ENCODE measurements around the gene PER1. TPM values are rescaled to one million over a fixed set of nuclear protein-coding genes. Genes with fewer than 3 reads are reported as not detected.

PER1 gene, protein sequence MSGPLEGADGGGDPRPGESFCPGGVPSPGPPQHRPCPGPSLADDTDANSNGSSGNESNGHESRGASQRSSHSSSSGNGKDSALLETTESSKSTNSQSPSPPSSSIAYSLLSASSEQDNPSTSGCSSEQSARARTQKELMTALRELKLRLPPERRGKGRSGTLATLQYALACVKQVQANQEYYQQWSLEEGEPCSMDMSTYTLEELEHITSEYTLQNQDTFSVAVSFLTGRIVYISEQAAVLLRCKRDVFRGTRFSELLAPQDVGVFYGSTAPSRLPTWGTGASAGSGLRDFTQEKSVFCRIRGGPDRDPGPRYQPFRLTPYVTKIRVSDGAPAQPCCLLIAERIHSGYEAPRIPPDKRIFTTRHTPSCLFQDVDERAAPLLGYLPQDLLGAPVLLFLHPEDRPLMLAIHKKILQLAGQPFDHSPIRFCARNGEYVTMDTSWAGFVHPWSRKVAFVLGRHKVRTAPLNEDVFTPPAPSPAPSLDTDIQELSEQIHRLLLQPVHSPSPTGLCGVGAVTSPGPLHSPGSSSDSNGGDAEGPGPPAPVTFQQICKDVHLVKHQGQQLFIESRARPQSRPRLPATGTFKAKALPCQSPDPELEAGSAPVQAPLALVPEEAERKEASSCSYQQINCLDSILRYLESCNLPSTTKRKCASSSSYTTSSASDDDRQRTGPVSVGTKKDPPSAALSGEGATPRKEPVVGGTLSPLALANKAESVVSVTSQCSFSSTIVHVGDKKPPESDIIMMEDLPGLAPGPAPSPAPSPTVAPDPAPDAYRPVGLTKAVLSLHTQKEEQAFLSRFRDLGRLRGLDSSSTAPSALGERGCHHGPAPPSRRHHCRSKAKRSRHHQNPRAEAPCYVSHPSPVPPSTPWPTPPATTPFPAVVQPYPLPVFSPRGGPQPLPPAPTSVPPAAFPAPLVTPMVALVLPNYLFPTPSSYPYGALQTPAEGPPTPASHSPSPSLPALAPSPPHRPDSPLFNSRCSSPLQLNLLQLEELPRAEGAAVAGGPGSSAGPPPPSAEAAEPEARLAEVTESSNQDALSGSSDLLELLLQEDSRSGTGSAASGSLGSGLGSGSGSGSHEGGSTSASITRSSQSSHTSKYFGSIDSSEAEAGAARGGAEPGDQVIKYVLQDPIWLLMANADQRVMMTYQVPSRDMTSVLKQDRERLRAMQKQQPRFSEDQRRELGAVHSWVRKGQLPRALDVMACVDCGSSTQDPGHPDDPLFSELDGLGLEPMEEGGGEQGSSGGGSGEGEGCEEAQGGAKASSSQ (N-terminal part only)
- total RNA-seq (2022; extraction: Qiagen RNA extraction; ENCODE audit: low read depth) = 4.0 to 6.3 TPM (median 4.6 TPM) in 5 replicates

DNA sequence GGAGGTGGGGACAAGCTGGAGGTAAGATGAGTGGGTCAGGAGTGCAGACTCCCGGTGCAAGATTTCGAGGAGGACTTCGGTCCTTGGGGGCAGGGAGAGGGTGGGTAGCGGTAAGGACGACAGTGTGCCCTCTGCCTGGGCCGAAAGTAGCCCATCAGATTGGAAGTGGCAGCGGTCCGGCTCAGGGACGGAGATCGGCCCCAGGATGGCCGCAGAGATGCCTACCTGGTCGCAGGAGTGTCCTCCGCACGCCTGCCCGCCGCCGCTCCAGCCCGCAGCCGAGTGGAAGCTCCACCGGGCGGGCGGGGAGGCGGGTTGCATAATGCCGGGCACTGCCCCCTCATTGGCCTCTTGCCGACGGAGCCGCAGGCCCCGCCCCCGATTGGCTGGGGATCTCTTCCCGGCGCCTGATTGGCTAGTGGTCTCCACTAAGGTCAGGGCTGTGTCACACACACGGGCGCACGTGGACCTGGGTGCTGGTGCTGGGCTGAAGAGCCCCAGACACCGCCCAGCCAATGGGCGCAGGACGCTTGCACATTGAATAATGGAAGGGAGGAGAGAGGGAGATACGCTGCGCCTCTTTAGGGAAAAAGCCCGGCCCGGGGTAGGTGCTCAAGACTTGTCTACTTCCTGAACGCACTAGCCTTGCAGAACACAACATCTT, at the start of gene PER1:
PER1 (minus strand) TSS at position 293 of the 664 bp plus-strand sequence. CDS start 1,698 bp downstream, outside the sequence.

DNA sequence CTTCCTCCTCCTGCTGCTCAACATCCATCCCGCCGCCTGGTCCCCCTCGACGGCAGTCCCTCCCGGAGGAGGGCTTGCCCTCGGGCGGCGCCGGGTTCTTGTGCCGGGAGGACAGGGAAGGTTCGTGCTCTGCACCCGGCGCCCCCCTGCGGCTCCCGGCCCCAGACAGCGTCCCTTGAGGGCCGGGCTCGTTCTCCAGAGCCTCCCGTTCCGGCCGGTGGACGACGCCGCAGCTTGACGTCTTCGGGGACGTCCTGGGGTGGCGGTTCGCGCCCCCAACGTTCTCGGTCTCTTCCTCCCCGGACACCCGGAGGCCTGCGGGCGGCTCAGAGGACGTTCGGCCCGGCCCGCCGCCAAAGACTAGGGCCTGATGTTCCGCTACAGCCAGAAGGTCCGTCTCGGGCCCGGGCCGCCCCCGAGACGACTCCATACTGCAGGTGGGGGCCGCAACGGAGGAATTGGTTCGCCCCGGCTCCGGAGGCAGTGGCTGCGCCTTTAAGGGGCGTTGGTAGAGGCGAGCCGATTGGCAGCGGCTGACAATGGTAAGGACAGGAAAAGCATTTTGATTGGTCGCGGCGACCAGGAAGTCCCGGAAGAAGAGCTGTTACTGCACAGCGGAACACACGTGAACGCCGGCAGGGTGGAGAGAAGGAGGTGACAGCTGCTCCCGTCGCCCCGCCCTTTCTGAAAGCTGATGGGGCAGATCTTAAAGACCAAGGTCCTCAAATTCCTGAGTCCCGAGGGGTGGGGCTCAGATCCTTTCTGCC, 37.7 kb upstream of the PER1 start, which contains the start of gene BORCS6:
BORCS6 (minus strand) TSS at position 470 of the 767 bp plus-strand sequence; CDS start at position 430, 40 bp downstream.

DNA sequence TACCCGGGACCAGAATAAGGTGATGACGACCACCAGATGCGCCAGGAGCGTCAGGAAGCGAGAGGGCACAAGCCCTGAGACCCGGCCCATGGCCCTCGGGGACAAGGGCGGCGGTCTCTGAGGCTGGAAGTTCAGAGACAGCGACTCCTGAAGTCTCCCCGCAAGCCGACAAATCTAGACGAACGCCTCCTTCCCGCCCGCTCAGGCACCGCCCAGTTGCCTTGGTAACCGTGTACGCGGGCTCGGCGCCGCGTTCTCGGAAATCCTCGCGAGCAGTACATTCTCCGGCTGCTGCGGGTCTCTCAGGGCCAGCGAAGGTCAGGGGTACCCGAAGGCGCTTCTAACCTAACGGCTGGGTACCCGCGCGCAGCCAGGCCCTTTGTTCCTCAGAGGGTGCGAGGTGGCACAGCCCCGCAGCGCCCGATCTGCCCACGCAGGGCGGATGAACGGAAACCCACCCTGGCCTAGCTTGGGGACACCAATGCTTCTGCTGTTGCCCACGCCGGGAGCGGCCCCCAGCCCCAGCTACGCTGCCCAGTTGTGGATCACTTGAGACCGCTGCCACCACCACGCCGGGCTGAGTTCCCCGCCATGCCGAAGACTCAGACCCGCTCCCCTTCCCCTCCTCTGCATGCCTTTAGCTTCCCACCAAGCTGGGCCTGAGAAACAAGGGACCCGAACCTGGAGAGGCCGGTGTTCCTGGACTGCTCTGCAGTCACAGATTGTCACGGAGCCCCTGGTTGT, 24.2 kb upstream of the PER1 start, which contains the start of gene TMEM107:
TMEM107 (minus strand) TSS at position 184 of the 744 bp plus-strand sequence; CDS start at position 90, 94 bp downstream.

DNA sequence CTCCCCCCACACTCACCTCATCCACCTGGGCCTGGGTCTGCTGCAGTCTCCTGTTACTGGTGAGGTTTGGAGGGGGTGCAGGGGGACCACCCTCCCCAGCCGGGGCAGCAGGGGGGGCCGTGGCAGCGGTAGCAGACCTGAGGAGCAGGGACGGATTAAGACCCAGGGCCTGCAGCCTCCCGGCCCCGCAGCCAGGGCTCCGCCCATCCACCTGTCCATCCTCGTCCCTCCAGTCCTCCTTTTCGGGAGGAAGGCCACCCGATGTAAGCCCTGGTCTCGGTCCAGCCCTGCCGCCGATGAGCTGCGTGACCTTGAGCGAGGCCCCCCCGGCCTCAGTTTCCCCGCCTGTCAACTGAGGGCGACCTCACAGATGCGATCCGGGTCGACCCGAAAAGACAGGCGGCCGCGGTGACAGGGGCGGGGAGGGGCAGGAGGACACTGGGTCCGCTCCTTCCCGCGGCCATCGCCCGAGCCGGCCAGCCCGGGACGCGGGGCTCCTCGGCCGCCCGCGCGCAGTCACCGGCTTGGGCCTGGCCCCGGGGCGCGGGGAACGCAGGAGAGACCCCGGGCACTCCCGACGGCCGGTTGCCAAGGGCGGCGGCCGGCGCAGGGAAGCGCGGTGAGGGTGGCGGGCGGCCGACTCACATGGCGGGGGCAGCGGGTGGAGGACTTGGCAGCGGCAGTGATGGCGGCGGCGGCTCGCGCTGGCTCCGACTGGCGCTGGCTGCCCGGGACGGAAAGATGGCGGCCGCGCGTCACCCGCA, 10.2 kb upstream of the PER1 start, which contains the start of gene VAMP2:
VAMP2 (minus strand) TSS at position 716 of the 764 bp plus-strand sequence; CDS start at position 647, 69 bp downstream.

DNA sequence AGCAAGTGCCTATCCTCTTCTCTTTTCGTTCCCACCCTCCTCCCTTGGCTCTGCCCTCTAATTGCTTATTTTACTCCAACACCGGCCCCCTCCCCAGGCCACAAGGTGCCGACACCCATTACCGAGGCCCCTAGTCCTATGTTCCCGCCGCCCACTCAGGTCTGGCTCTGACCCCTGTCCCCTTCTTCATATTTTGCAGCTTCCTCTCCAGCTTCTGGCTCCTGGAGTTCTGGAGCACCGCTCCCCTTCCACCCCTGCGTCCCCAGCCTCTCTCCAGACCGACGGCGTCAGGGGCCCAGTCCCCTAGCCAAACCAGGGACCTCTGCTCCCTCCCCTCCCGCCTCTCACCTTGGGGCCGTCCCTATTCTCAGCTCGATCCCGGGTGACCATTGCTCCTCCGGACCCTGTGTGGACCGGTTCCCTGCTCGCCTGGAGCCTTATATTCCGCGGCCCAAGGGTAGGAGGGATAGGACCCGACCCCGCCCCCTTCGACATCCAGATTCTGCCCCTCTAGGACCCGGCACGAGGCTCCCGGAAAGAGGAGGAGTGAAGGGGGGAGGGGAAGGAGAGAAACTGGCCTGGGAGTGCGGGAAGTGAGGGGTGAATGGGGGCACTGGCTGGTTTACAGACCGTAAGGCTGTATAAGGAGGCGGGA, 28.4 kb downstream of the PER1 start, which contains the start of gene HES7:
HES7 (minus strand) TSS at position 412 of the 655 bp plus-strand sequence; CDS start at position 390, 22 bp downstream.

DNA sequence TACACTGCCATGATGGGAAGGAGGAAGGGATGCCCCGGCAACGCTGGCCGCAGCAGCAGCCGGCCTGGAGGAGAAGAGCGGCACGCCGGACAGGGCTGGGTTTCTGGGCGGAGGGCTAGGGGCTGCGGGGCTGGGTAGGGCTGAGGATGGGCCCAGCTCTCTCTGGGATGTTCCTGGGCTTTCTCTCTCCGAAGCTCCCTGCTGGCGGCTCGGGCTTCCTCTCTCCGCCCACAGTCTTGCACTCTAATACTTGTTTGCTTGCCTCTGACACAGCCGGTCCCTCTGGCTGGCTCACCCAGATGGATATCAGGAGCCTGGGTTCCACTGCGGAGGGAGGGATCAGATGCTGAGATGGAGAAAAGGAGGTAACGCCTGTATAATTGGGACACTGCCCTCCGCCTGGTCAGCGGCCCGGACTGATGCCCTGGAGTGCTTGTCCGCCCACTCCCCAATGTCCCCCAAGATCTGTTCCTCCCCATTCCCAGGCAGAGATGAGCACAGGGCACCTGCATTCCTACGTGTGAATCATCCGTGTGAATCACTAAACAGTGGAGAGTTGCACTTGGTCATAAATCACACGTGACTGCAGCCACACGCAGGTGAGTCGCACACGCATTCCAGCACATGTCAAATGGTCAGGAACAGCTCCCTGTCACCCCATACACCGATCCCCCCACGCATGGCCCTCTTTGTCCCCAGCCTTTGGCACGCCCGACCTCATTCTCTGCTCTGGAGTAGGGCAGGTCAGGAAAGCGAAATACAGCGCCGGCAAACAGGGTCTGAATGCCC, 34.0 kb downstream of the PER1 start, which contains the start of gene ALOXE3:
ALOXE3 (minus strand) TSS at position 535 of the 789 bp plus-strand sequence; CDS start at position 11, 524 bp downstream.

Other genes starting within 250 kb of the PER1 start
- 1.4 to 2.0 TPM (median 1.6 TPM) in 5 replicates for gene RNF227, start 236.1 kb downstream of the PER1 start, total RNA-seq (2022; extraction: Qiagen RNA extraction; ENCODE audit: low read depth)
- 1.8 to 3.3 TPM (median 2.4 TPM) in 5 replicates for gene KCNAB3, start 222.5 kb downstream of the PER1 start, total RNA-seq (2022; extraction: Qiagen RNA extraction; ENCODE audit: low read depth)
- gene TRAPPC1, start 220.5 kb downstream of the PER1 start, total RNA-seq (2022; extraction: Qiagen RNA extraction; ENCODE audit: low read depth) = 271 to 324 TPM (median 289 TPM) in 5 replicates
- 37.7 to 45.9 TPM (median 41.4 TPM) in 5 replicates for gene CNTROB, start 220.2 kb downstream of the PER1 start, total RNA-seq (2022; extraction: Qiagen RNA extraction; ENCODE audit: low read depth)
- gene GUCY2D, start 149.8 kb downstream of the PER1 start, total RNA-seq (2022; extraction: Qiagen RNA extraction; ENCODE audit: low read depth) = not detected in 5 replicates
- gene ALOX15B, start 113.3 kb downstream of the PER1 start, total RNA-seq (2022; extraction: Qiagen RNA extraction; ENCODE audit: low read depth) = not detected in 5 replicates
- 0.75 to 2.1 TPM (median 1.2 TPM) in 5 replicates for gene ALOX12B, start 64.7 kb downstream of the PER1 start, total RNA-seq (2022; extraction: Qiagen RNA extraction; ENCODE audit: low read depth)
- gene ALOXE3, start 33.9 kb downstream of the PER1 start, total RNA-seq (2022; extraction: Qiagen RNA extraction; ENCODE audit: low read depth) = 5.9 to 9.7 TPM (median 6.4 TPM) in 5 replicates
- gene HES7, start 28.3 kb downstream of the PER1 start, total RNA-seq (2022; extraction: Qiagen RNA extraction; ENCODE audit: low read depth) = 0.63 to 1.6 TPM (median 1.3 TPM) in 5 replicates
- gene VAMP2, start 10.5 kb upstream of the PER1 start, total RNA-seq (2022; extraction: Qiagen RNA extraction; ENCODE audit: low read depth) = 21.5 to 27.7 TPM (median 25.6 TPM) in 5 replicates
- gene TMEM107, start 24.0 kb upstream of the PER1 start, total RNA-seq (2022; extraction: Qiagen RNA extraction; ENCODE audit: low read depth) = 16.2 to 19.5 TPM (median 18.8 TPM) in 5 replicates
- 5.3 to 8.3 TPM (median 6.8 TPM) in 5 replicates for gene BORCS6, start 37.8 kb upstream of the PER1 start, total RNA-seq (2022; extraction: Qiagen RNA extraction; ENCODE audit: low read depth)
- 151 to 173 TPM (median 157 TPM) in 5 replicates for gene AURKB, start 58.2 kb upstream of the PER1 start, total RNA-seq (2022; extraction: Qiagen RNA extraction; ENCODE audit: low read depth)
- 8.5 to 17.5 TPM (median 16.0 TPM) in 5 replicates for gene CTC1, start 95.7 kb upstream of the PER1 start, total RNA-seq (2022; extraction: Qiagen RNA extraction; ENCODE audit: low read depth)
- gene PFAS, start 96.9 kb upstream of the PER1 start, total RNA-seq (2022; extraction: Qiagen RNA extraction; ENCODE audit: low read depth) = 46.9 to 57.4 TPM (median 54.6 TPM) in 5 replicates
- gene RANGRF, start 136.3 kb upstream of the PER1 start, total RNA-seq (2022; extraction: Qiagen RNA extraction; ENCODE audit: low read depth) = 43.5 to 50.8 TPM (median 48.6 TPM) in 5 replicates
- 5.6 to 7.7 TPM (median 7.2 TPM) in 5 replicates for gene SLC25A35, start 143.0 kb upstream of the PER1 start, total RNA-seq (2022; extraction: Qiagen RNA extraction; ENCODE audit: low read depth)
- 0.06 TPM in 1 of 5 replicates, not detected in the others for gene ARHGEF15, start 157.8 kb upstream of the PER1 start, total RNA-seq (2022; extraction: Qiagen RNA extraction; ENCODE audit: low read depth)
- not detected in 5 replicates for gene ODF4, start 187.4 kb upstream of the PER1 start, total RNA-seq (2022; extraction: Qiagen RNA extraction; ENCODE audit: low read depth)
- 3,386 to 4,153 TPM (median 3,684 TPM) in 5 replicates for gene RPL26, start 230.8 kb upstream of the PER1 start, total RNA-seq (2022; extraction: Qiagen RNA extraction; ENCODE audit: low read depth)
- not detected in 5 replicates for gene RNF222, start 245.4 kb upstream of the PER1 start, total RNA-seq (2022; extraction: Qiagen RNA extraction; ENCODE audit: low read depth)

All from A549 treated with DMSO at 1 μM for 4 hours (cell line).